IMR-90 (cell line): ENCODE measurements around the gene PADI1. TPM values are rescaled to one million over a fixed set of nuclear protein-coding genes. Genes with fewer than 3 reads are reported as not detected.

Experiments
- ATAC-seq: fragments of 200-7000 bp; cut with Tn5 transposase; 2 replicates; pipeline ENCODE4 v1.9.1; 2020; ENCODE audit warnings: low read depth, mild to moderate bottlenecking, moderate library complexity
- BruUV-seq: library from RNA; stranded (reverse); fragments of 400-500 nt; replicated peaks from 2 replicates; lab custom pipeline; 2021; lab: Mats Ljungman, UMichigan
- CTCF ChIA-PET: fragments of 300-600 bp; formaldehyde crosslinking; extraction: SDS; loops from one replicate; lab custom pipeline; 2021; ENCODE audit warnings: antibody characterized with exemption; lab: Yijun Ruan, JAX
- POLR2A ChIA-PET: fragments of 300-600 bp; sonication (Branson Sonifier 250); formaldehyde crosslinking; loops from one replicate; lab custom pipeline; 2022; ENCODE audit warnings: antibody characterized with exemption; ENCODE audit not compliant: unreplicated experiment; lab: Charles Lee
- DNase-seq: peaks from one replicate; pipeline ENCODE4 v3.0.0; 2013
- H2AFZ ChIP-seq: replicated peaks from 2 replicates; pipeline ENCODE3; 2013; ENCODE audit warnings: low read length, mild to moderate bottlenecking; ENCODE audit not compliant: poor library complexity
- H2AK5ac ChIP-seq: 2 replicates; pipeline ENCODE4 v1.6.1; 2013; ENCODE audit warnings: low read depth, low read length, inconsistent platforms
- H2AK9ac ChIP-seq: replicated peaks from 2 replicates; pipeline ENCODE3; 2013; ENCODE audit warnings: mild to moderate bottlenecking, low read depth, low read length, moderate library complexity; ENCODE audit not compliant: poor library complexity
- H2BK120ac ChIP-seq: 2 replicates; pipeline ENCODE4 v1.6.1; 2013; ENCODE audit warnings: low read depth, low read length, inconsistent platforms
- H2BK15ac ChIP-seq: 3 replicates; pipeline ENCODE4 v1.6.1; 2013; ENCODE audit warnings: low read depth, low read length, inconsistent platforms
- H2BK20ac ChIP-seq: 2 replicates; pipeline ENCODE4 v1.6.1; 2013; ENCODE audit warnings: low read depth, mild to moderate bottlenecking, inconsistent platforms, low read length, moderate library complexity
- H2BK5ac ChIP-seq: 2 replicates; pipeline ENCODE4 v1.6.1; 2013; ENCODE audit warnings: mild to moderate bottlenecking, low read depth, low read length, inconsistent platforms; ENCODE audit not compliant: poor library complexity, severe bottlenecking
- H3K14ac ChIP-seq: replicated peaks from 2 replicates; pipeline ENCODE4 v1.6.1; 2013; ENCODE audit warnings: low read depth, low read length, inconsistent platforms
- H3K18ac ChIP-seq: 2 replicates; pipeline ENCODE4 v1.6.1; 2013; ENCODE audit warnings: low read depth, low read length, control low read depth
- H3K23ac ChIP-seq: 2 replicates; pipeline ENCODE4 v1.6.1; 2013; ENCODE audit warnings: low read depth, low read length, inconsistent platforms
- H3K27ac ChIP-seq: 2 replicates; pipeline ENCODE4 v1.5.1; 2013; ENCODE audit warnings: mild to moderate bottlenecking, control low read depth, low read length; ENCODE audit not compliant: insufficient read depth
- H3K27me3 ChIP-seq: 2 replicates; pipeline ENCODE4 v1.6.1; 2013; ENCODE audit warnings: low read length; ENCODE audit not compliant: control insufficient read depth, insufficient read depth
- H3K36me3 ChIP-seq: 2 replicates; pipeline ENCODE4 v1.6.1; 2013; ENCODE audit warnings: low read length, mixed read lengths; ENCODE audit not compliant: control insufficient read depth, insufficient read depth
- H3K4ac ChIP-seq: 2 replicates; pipeline ENCODE4 v1.6.1; 2013; ENCODE audit warnings: low read depth, low read length, inconsistent platforms
- H3K4me1 ChIP-seq: 2 replicates; pipeline ENCODE4 v1.6.1; 2013; ENCODE audit warnings: low read length, mixed read lengths; ENCODE audit not compliant: control insufficient read depth, insufficient read depth
- H3K4me2 ChIP-seq: 2 replicates; pipeline ENCODE4 v1.6.1; 2013; ENCODE audit warnings: low read depth, mild to moderate bottlenecking, control low read depth, low read length, moderate library complexity
- H3K4me3 ChIP-seq: 2 replicates; pipeline ENCODE4 v1.5.1; 2013; ENCODE audit warnings: low read depth, mild to moderate bottlenecking, control low read depth, low read length, moderate library complexity; ENCODE audit not compliant: insufficient read depth
- H3K56ac ChIP-seq: 2 replicates; pipeline ENCODE4 v1.6.1; 2013; ENCODE audit warnings: low read length, inconsistent platforms; ENCODE audit not compliant: insufficient read depth; ENCODE audit errors: extremely low read depth
- H3K79me1 ChIP-seq, 2 experiments: 2 replicates each; pipeline ENCODE4 v1.6.1; 2013; ENCODE audit warnings: low read length in 2 of 2, inconsistent platforms in 1 of 2, low read depth in 1 of 2
- H3K9ac ChIP-seq: 2 replicates; pipeline ENCODE4 v1.6.1; 2013; ENCODE audit warnings: low read depth, low read length, control low read depth
- H3K9me1 ChIP-seq: 2 replicates; pipeline ENCODE4 v1.6.1; 2013; ENCODE audit warnings: low read length, inconsistent platforms; ENCODE audit not compliant: insufficient read depth
- H3K9me3 ChIP-seq: 2 replicates; pipeline ENCODE4 v1.6.1; 2013; ENCODE audit warnings: low read length; ENCODE audit not compliant: control insufficient read depth, insufficient read depth
- H4K20me1 ChIP-seq: 2 replicates; pipeline ENCODE4 v1.6.1; 2013; ENCODE audit warnings: low read length, inconsistent platforms; ENCODE audit not compliant: insufficient read depth
- H4K5ac ChIP-seq: 2 replicates; pipeline ENCODE4 v1.6.1; 2013; ENCODE audit warnings: mild to moderate bottlenecking, low read depth, low read length, control low read depth
- H4K8ac ChIP-seq, 2 experiments: 2 replicates each; pipeline ENCODE4 v1.6.1; 2013; ENCODE audit warnings: low read depth in 2 of 2, low read length in 2 of 2, control low read depth in 1 of 2, inconsistent platforms in 1 of 2
- H4K91ac ChIP-seq: 2 replicates; pipeline ENCODE4 v1.6.1; 2013; ENCODE audit warnings: low read depth, low read length, inconsistent platforms; ENCODE audit not compliant: insufficient read depth
- BHLHE40 ChIP-seq: fragments of 150-350 bp; IDR thresholded peaks from 2 replicates; pipeline ENCODE4 v1.6.1; 2016; ENCODE audit warnings: mild to moderate bottlenecking, low read depth, low read length
- ELK1 ChIP-seq: fragments of 150-350 bp; IDR thresholded peaks from 2 replicates; pipeline ENCODE4 v1.6.1; 2016; ENCODE audit warnings: low read depth, mild to moderate bottlenecking, low read length, moderate library complexity, borderline replicate concordance
- MXI1 ChIP-seq: IDR thresholded peaks from 2 replicates; pipeline ENCODE4 v1.6.1; 2012; ENCODE audit warnings: low read depth, mild to moderate bottlenecking, low read length, moderate library complexity, borderline replicate concordance
- SMC3 ChIP-seq: fragments of 150-350 bp; IDR thresholded peaks from 2 replicates; pipeline ENCODE4 v1.6.1; 2016; ENCODE audit warnings: low read depth, mild to moderate bottlenecking, antibody characterized with exemption, low read length, moderate library complexity
- WGBS, 2 experiments: methylation state at CpG; one replicate each; pipeline versions ENCODE4 v1.1.5 to v1.1.7; 2013; ENCODE audit warnings: missing lambda C conversion rate in 2 of 2; ENCODE audit not compliant: insufficient read length in 1 of 2; ENCODE audit errors: extremely low coverage in 2 of 2; 5-methylcytosine and 5-hydroxymethylcytosine counted together
- dilution Hi-C: fragments of 300-500 bp; cut with HindIII; formaldehyde crosslinking; loops from one replicate; pipeline ENCODE4 v1.14.3; 2018; ENCODE audit warnings: low sequenced_read_pairs; ENCODE audit not compliant: unreplicated experiment
- in situ Hi-C: fragments of 300-500 bp; cut with MboI; formaldehyde crosslinking; loops from 3 replicates; pipeline ENCODE4 v1.14.3; 2019; ENCODE audit warnings: low sequenced_read_pairs, inconsistent platforms, mixed read lengths
- intact Hi-C: fragments of 100-400 bp; cut with micrococcal nuclease; formaldehyde crosslinking; loops from 2 replicates; pipeline ENCODE4 v1.10.0; 2022
- microRNA-seq, 2 experiments: library from miRNA; stranded (forward) in 1 of 2; unstranded in 1 of 2; fragments of 10-50 nt in 1 of 2; fragments of <30 nt in 1 of 2; gene quantifications in 1 of 2; microRNA quantifications in 1 of 2; one replicate each; pipeline versions ENCODE3 to v1.1.0; 2013 to 2020; ENCODE audit not compliant: insufficient read depth in 1 of 2, insufficient read length in 1 of 2, unreplicated experiment in 1 of 2
- polyA plus RNA-seq, 3 experiments: library from polyadenylated mRNA; depleted of rRNA; stranded (reverse); fragments of >200 nt; gene quantifications; 2 replicates each; pipeline ENCODE4 v1.2.3, GENCODE V29; 2012; ENCODE audit warnings: low replicate concordance in 1 of 3
- small RNA-seq, 5 experiments: library from RNA; depleted of rRNA; stranded (forward); fragments of <200 nt; gene quantifications; one replicate each; pipeline ENCODE3, GENCODE V24; 2012
- total RNA-seq: library from RNA; depleted of rRNA; stranded (reverse); fragments of >200 nt; gene quantifications from 2 replicates; pipeline ENCODE4 v1.2.3, GENCODE V29; 2012; rRNA removed
- TF ChIP-seq, protein P1 (sequence below): fragments of 150-350 bp; IDR thresholded peaks from 2 replicates; pipeline ENCODE4 v1.6.1; 2017; ENCODE audit warnings: mild to moderate bottlenecking, antibody characterized with exemption, low read length, low read depth

Gene PADI1
- total and polyA plus RNA-seq, 2 of the 4 experiments (the other 2 are of a cell fraction), result 0.17 TPM; not detected in 1

DNA sequence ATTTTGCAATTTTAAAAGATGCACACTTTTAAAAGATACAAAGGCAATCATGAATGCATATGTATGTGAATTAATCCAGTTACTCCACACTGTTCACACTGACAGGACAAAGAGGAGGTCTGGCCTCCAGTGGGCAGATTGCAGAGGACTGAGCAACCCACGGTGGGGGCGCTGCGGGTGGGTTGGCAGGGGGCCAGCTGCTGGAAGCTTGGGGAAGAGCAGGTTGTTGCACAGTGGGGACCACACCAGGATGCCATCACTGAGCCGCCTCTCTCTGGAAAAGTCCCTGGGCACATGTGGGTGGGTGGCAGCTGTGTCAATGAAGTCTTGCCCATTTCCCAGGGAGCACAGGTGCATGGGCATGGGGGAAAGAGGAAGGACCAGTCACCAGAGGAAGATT lies 90.4 kb downstream of the PADI1 start:
- no peak for DNase-seq
- no peak overlapping the region for H3K23ac ChIP-seq
- TF ChIP-seq SMC3 (no peak), MXI1 (no peak), BHLHE40 (no peak), ELK1 (no peak)
- TF ChIP-seq, protein P1, sequence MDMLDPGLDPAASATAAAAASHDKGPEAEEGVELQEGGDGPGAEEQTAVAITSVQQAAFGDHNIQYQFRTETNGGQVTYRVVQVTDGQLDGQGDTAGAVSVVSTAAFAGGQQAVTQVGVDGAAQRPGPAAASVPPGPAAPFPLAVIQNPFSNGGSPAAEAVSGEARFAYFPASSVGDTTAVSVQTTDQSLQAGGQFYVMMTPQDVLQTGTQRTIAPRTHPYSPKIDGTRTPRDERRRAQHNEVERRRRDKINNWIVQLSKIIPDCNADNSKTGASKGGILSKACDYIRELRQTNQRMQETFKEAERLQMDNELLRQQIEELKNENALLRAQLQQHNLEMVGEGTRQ, result no peak
- intact Hi-C loops, result no loop called here
- H3K4ac ChIP-seq, result no peak overlapping the region
- no peaks in the 10 kb centered on the region for H3K9me3 ChIP-seq
- H2AK5ac ChIP-seq, result no peak overlapping the region
- no peaks in the 10 kb centered on the region for H4K20me1 ChIP-seq
- no peak overlapping the region for H3K14ac ChIP-seq
- no peak overlapping the region for H4K8ac ChIP-seq
- 80% methylated on average over 1 of the region's 4 CpGs; no CpG with 5 or more reads in 1 of the 2 experiments for WGBS, 2 experiments
- no peak overlapping the region for H3K4me3 ChIP-seq
- no peaks in the 10 kb centered on the region for H3K36me3 ChIP-seq
- H3K56ac ChIP-seq, result no peak overlapping the region
- H2AK9ac ChIP-seq, result no peak overlapping the region
- H3K9ac ChIP-seq, result no peak overlapping the region
- POLR2A ChIA-PET, result no interaction called here
- ATAC-seq, result no peak
- BruUV-seq, result no TSS peak
- no peak overlapping the region for H2BK120ac ChIP-seq
- H2BK15ac ChIP-seq, result no peak overlapping the region
- dilution Hi-C loops, result no loop called here
- H3K9me1 ChIP-seq, result no peaks in the 10 kb centered on the region
- H2BK20ac ChIP-seq, result no peak overlapping the region
- H3K18ac ChIP-seq, result no peak overlapping the region
- H4K91ac ChIP-seq, result no peak overlapping the region
- in situ Hi-C loops, result no loop called here
- no peaks in the 10 kb centered on the region for H3K79me1 ChIP-seq
- H2BK5ac ChIP-seq, result no peak overlapping the region
- CTCF ChIA-PET, result no interaction called here
- H4K5ac ChIP-seq, result no peak overlapping the region
- no peak overlapping the region for H2AFZ ChIP-seq
- peaks cover 15% of the 10 kb centered on the region for H3K27me3 ChIP-seq
- H3K27ac ChIP-seq, result no peak overlapping the region
- no peak overlapping the region for H3K4me2 ChIP-seq
- no peaks in the 10 kb centered on the region for H3K4me1 ChIP-seq

Small RNAs within 50 kb of the gene (microRNA-seq; reads per million reads assigned to microRNA genes)
- gene MIR3972, result 0 reads per million in 2 experiments

Small RNAs within 50 kb of the gene (small RNA-seq; reads per million reads assigned to genes)
- gene MIR3972, result 0 reads per million in 5 experiments

Other genes with a start within 250 kb of the PADI1 start
- gene MFAP2, start 224.5 kb upstream of the PADI1 start, total RNA-seq, result 2.5 and 3.9 TPM in 2 replicates
- 13.9 and 14.6 TPM in 2 replicates for gene MFAP2, start 224.5 kb upstream of the PADI1 start, polyA plus RNA-seq (2012; rRNA removed)
- gene ATP13A2, start 193.2 kb upstream of the PADI1 start, total RNA-seq, result 3.9 and 5.7 TPM in 2 replicates
- 18.9 and 19.6 TPM in 2 replicates for gene ATP13A2, start 193.2 kb upstream of the PADI1 start, polyA plus RNA-seq (2012; rRNA removed)
- 143 and 206 TPM in 2 replicates for gene SDHB, start 151.1 kb upstream of the PADI1 start, total RNA-seq
- 122 and 125 TPM in 2 replicates for gene SDHB, start 151.1 kb upstream of the PADI1 start, polyA plus RNA-seq (2012; rRNA removed)
- not detected in 2 replicates for gene PADI2, start 85.7 kb upstream of the PADI1 start, total RNA-seq
- not detected in 2 replicates for gene PADI2, start 85.7 kb upstream of the PADI1 start, polyA plus RNA-seq (2012; rRNA removed)
- not detected in 2 replicates for gene PADI3, start 44.0 kb downstream of the PADI1 start, total RNA-seq
- gene PADI3, start 44.0 kb downstream of the PADI1 start, polyA plus RNA-seq (2012; rRNA removed), result not detected in 2 replicates
- not detected in 2 replicates for gene PADI4, start 103.1 kb downstream of the PADI1 start, total RNA-seq
- gene PADI4, start 103.1 kb downstream of the PADI1 start, polyA plus RNA-seq (2012; rRNA removed), result not detected in 2 replicates
- gene PADI6, start 167.1 kb downstream of the PADI1 start, total RNA-seq, result not detected in 2 replicates
- not detected in 2 replicates for gene PADI6, start 167.1 kb downstream of the PADI1 start, polyA plus RNA-seq (2012; rRNA removed)
- gene RCC2, start 234.5 kb downstream of the PADI1 start, total RNA-seq, result 24.0 and 24.2 TPM in 2 replicates
- 38.9 and 43.5 TPM in 2 replicates for gene RCC2, start 234.5 kb downstream of the PADI1 start, polyA plus RNA-seq (2012; rRNA removed)